Measurements from ENCODE around the gene ASCC2. TPM values are rescaled to one million over a fixed set of nuclear protein-coding genes. Genes with fewer than 3 reads are reported as not detected.

The ASCC2 gene
- total and polyA plus RNA-seq, 12 donors, result 44.8 to 153 (median 74.7) TPM

- H3K27ac ChIP-seq, result no peak overlapping the region
- intact Hi-C loops (cut with DNase I), result loop anchor here in 1 of 2 donors (10.0 kb wide), 1 partner anchor 125 kb away; no protein-coding TSS in a partner anchor
- 82 to 94% (median 88%) methylated on average over 5 of the region's 5 CpGs for WGBS, 4 donors
- H3K27me3 ChIP-seq, result no peaks in the 10 kb centered on the region
- no peaks in the 10 kb centered on the region for H3K36me3 ChIP-seq (replicated peaks in 1 of 2)
- H3K4me3 ChIP-seq, result no peak overlapping the region
- TF ChIP-seq POLR2A (IDR thresholded peaks at IDR 0.05) (no peak), CTCF (IDR thresholded peaks at IDR 0.05) (no peak)
- peak in 1 of 7 donors; percentile 19 for DNase-seq
- no peaks in the 10 kb centered on the region for H3K9me3 ChIP-seq (replicated peaks in 1 of 3)
- H3K4me1 ChIP-seq (replicated peaks in 1 of 2), result peaks cover 0 to 10% of the 10 kb centered on the region in 2 donors
Observed at GRCh38 chr22:29879753-29880152, 41.7 kb upstream of the ASCC2 start.

GRCh38 chr22:29877620-29878019 lies 39.5 kb upstream of the ASCC2 start:
- Histone ChIP-seq H3K4me1 (replicated peaks in 1 of 2) (peaks cover 0 to 1% of the 10 kb centered on the region in 2 donors), H3K27me3 (no peaks in the 10 kb centered on the region), H3K27ac (no peak overlapping the region), H3K9me3 (replicated peaks in 1 of 3) (no peaks in the 10 kb centered on the region), H3K4me3 (no peak overlapping the region), H3K36me3 (replicated peaks in 1 of 2) (no peaks in the 10 kb centered on the region)
- DNase-seq, result no peak
- no peak for TF ChIP-seq POLR2A (IDR thresholded peaks at IDR 0.05)
- no peak for TF ChIP-seq CTCF (IDR thresholded peaks at IDR 0.05)
- intact Hi-C loops (cut with DNase I), result no loop called here
- 67 to 80% (median 69%) methylated on average over 2 of the region's 2 CpGs for WGBS, 4 donors

- H3K9me3 ChIP-seq (replicated peaks in 1 of 3), result no peaks in the 10 kb centered on the region
- intact Hi-C loops (cut with DNase I), result no loop called here
- H3K36me3 ChIP-seq (replicated peaks in 1 of 2), result no peaks in the 10 kb centered on the region
- H3K4me3 ChIP-seq, result no peak overlapping the region
- no peaks in the 10 kb centered on the region for H3K27me3 ChIP-seq
- TF ChIP-seq POLR2A (IDR thresholded peaks at IDR 0.05) (no peak), CTCF (IDR thresholded peaks at IDR 0.05) (no peak)
- no peak overlapping the region for H3K27ac ChIP-seq
- 83 to 100% (median 90%) methylated on average over 2 of the region's 2 CpGs for WGBS, 4 donors
- DNase-seq, result no peak
- peaks cover 4 to 19% of the 10 kb centered on the region in 2 donors for H3K4me1 ChIP-seq (replicated peaks in 1 of 2)
Observed at GRCh38 chr22:29873943-29874342, 35.9 kb upstream of the ASCC2 start.

GRCh38 chr22:29872989-29873388 lies 34.9 kb upstream of the ASCC2 start:
- DNase-seq, result no peak
- H3K36me3 ChIP-seq (replicated peaks in 1 of 2), result no peaks in the 10 kb centered on the region
- H3K9me3 ChIP-seq (replicated peaks in 1 of 3), result no peaks in the 10 kb centered on the region
- WGBS, 4 donors, result 74 to 84% (median 81%) methylated on average over 5 of the region's 5 CpGs
- no peaks in the 10 kb centered on the region for H3K27me3 ChIP-seq
- intact Hi-C loops (cut with DNase I), result no loop called here
- TF ChIP-seq POLR2A (IDR thresholded peaks at IDR 0.05), result no peak
- no peak for TF ChIP-seq CTCF (IDR thresholded peaks at IDR 0.05)
- peaks cover 4 to 19% of the 10 kb centered on the region in 2 donors for H3K4me1 ChIP-seq (replicated peaks in 1 of 2)
- no peak overlapping the region for H3K27ac ChIP-seq
- H3K4me3 ChIP-seq, result no peak overlapping the region
